WTC11 (cell line): ENCODE measurements around the gene NUMBL.

Experiments
- CTCF ChIP-seq: fragments of 200-600 bp; IDR thresholded peaks from 2 replicates; pipeline ENCODE4 v1.8.0; 2022; ENCODE audit warnings: antibody characterized with exemption
- ELF4 ChIP-seq: sonication (generic); formaldehyde crosslinking; IDR thresholded peaks from 2 replicates; pipeline ENCODE4 v1.8.1; 2022; ENCODE audit warnings: low read depth, mild to moderate bottlenecking, moderate library complexity, missing genetic modification reagents
- FOXJ3 ChIP-seq: sonication (generic); formaldehyde crosslinking; IDR thresholded peaks from 2 replicates; pipeline ENCODE4 v1.9.0; 2021; ENCODE audit warnings: missing genetic modification reagents, mild to moderate bottlenecking, borderline replicate concordance
- JUN ChIP-seq: sonication (generic); formaldehyde crosslinking; IDR thresholded peaks from 2 replicates; pipeline ENCODE4 v1.8.0; 2023; ENCODE audit warnings: mild to moderate bottlenecking, missing genetic modification reagents
- MAX ChIP-seq: sonication (generic); formaldehyde crosslinking; IDR thresholded peaks from 2 replicates; pipeline ENCODE4 v1.8.0; 2022; ENCODE audit warnings: mild to moderate bottlenecking, missing genetic modification reagents
- NFE2L1 ChIP-seq: sonication (generic); formaldehyde crosslinking; IDR thresholded peaks from 2 replicates; pipeline ENCODE4 v1.8.1; 2023; ENCODE audit warnings: missing genetic modification reagents
- OVOL2 ChIP-seq: fragments of 250-450 bp; sonication (Bioruptor Pico); IDR thresholded peaks from 2 replicates; pipeline ENCODE4 v1.9.0; 2021; ENCODE audit warnings: mild to moderate bottlenecking, borderline replicate concordance
- USF2 ChIP-seq: sonication (generic); formaldehyde crosslinking; IDR thresholded peaks from 2 replicates; pipeline ENCODE4 v1.8.1; 2023; ENCODE audit warnings: mild to moderate bottlenecking, missing genetic modification reagents, moderate library complexity
- ZNF263 ChIP-seq: sonication (generic); formaldehyde crosslinking; IDR thresholded peaks from 2 replicates; pipeline ENCODE4 v1.8.1; 2022; ENCODE audit warnings: low read depth, mild to moderate bottlenecking, moderate library complexity, missing genetic modification reagents
- ZNF317 ChIP-seq: sonication (generic); formaldehyde crosslinking; IDR thresholded peaks from 2 replicates; pipeline ENCODE4 v1.8.1; 2023; ENCODE audit warnings: low read depth, mild to moderate bottlenecking, moderate library complexity, missing genetic modification reagents, borderline replicate concordance
- ZNF512 ChIP-seq: sonication (generic); formaldehyde crosslinking; IDR thresholded peaks from 2 replicates; pipeline ENCODE4 v1.8.1; 2022; ENCODE audit warnings: missing genetic modification reagents, borderline replicate concordance

GRCh38 chr19:40623403-40624251 lies 66.8 kb downstream of the NUMBL start:
- TF ChIP-seq CTCF (no peak), ELF4 (CRISPR knock-in tag) (no peak), JUN (CRISPR knock-in tag) (no peak), OVOL2 (CRISPR knock-in tag) (no peak), MAX (peak; percentile 42; the same call in 1 of the 2 replicates), ZNF512 (CRISPR knock-in tag) (no peak), FOXJ3 (CRISPR knock-in tag) (no peak), ZNF317 (CRISPR knock-in tag) (no peak), USF2 (CRISPR knock-in tag) (no peak), ZNF263 (no peak), NFE2L1 (CRISPR knock-in tag) (no peak)
